KMS-11 (cell line): ENCODE data around the gene MTREX.
"Not testable (repeated sequence)": the region's sequence is repeated elsewhere in the genome, so short reads cannot be mapped to it uniquely, and the experiment has no call there.

Experiments
- H2AFZ ChIP-seq: fragments of 200-600 bp; sonication (generic); 2 replicates; pipeline ENCODE4 v1.6.1; 2016; ENCODE audit warnings: antibody characterized with exemption, mixed run types, low read depth
- H3K27ac ChIP-seq: fragments of 200-600 bp; sonication (generic); 2 replicates; pipeline ENCODE4 v1.6.1; 2016; ENCODE audit warnings: mild to moderate bottlenecking, mixed run types
- H3K27me3 ChIP-seq: fragments of 200-600 bp; sonication (generic); 2 replicates; pipeline ENCODE4 v1.6.1; 2017; ENCODE audit warnings: mild to moderate bottlenecking, low read depth, mixed run types, moderate library complexity; ENCODE audit not compliant: insufficient read depth
- H3K36me3 ChIP-seq: fragments of 200-600 bp; sonication (generic); 2 replicates; pipeline ENCODE4 v1.6.1; 2017; ENCODE audit warnings: mild to moderate bottlenecking, mixed run types; ENCODE audit not compliant: insufficient read depth
- H3K4me1 ChIP-seq: fragments of 200-600 bp; sonication (generic); 2 replicates; pipeline ENCODE4 v1.6.1; 2016; ENCODE audit warnings: mild to moderate bottlenecking, low read depth, mixed run types; ENCODE audit not compliant: poor library complexity, severe bottlenecking
- H3K4me2 ChIP-seq: fragments of 200-600 bp; sonication (generic); 2 replicates; pipeline ENCODE4 v1.7.0; 2016; ENCODE audit warnings: mild to moderate bottlenecking, mixed run types
- H3K4me3 ChIP-seq: fragments of 200-600 bp; sonication (generic); IDR thresholded peaks from 2 replicates; pipeline ENCODE4 v1.6.1; 2017; ENCODE audit warnings: low read depth, low read length, mixed read lengths; ENCODE audit not compliant: insufficient read depth
- H3K79me2 ChIP-seq: fragments of 200-600 bp; sonication (generic); 2 replicates; pipeline ENCODE4 v1.6.1; 2016; ENCODE audit warnings: low read depth, mixed run types; ENCODE audit not compliant: insufficient read depth
- H3K9ac ChIP-seq: fragments of 200-600 bp; sonication (generic); 2 replicates; pipeline ENCODE4 v1.6.1; 2016; ENCODE audit warnings: mild to moderate bottlenecking, mixed run types
- H4K20me1 ChIP-seq: fragments of 200-600 bp; sonication (generic); 2 replicates; pipeline ENCODE4 v1.6.1; 2016; ENCODE audit warnings: mild to moderate bottlenecking, mixed run types; ENCODE audit not compliant: insufficient read depth
- CTCF ChIP-seq: fragments of 200-600 bp; sonication (generic); conservative IDR thresholded peaks from 2 replicates; pipeline ENCODE4 v1.6.1; 2017; ENCODE audit warnings: low read depth, mild to moderate bottlenecking, antibody characterized with exemption, low read length, moderate library complexity, mixed read lengths

MTREX gene

GRCh38 chr5:55316837-55317236 lies 9.0 kb downstream of the MTREX start:
- Histone ChIP-seq H3K4me1 (peaks cover 31% of the 10 kb centered on the region), H3K27me3 (no peaks in the 10 kb centered on the region), H3K79me2 (peaks cover 94% of the 10 kb centered on the region), H3K4me3 (no peak overlapping the region), H2AFZ (no peak overlapping the region), H3K36me3 (0 out of 2 replicates have a peak, but pooled peaks cover 2% of the 10 kb centered on the region), H4K20me1 (0 out of 2 replicates have a peak, but pooled peaks cover 22% of the 10 kb centered on the region), H3K27ac (no peak overlapping the region), H3K9ac (no peak overlapping the region), H3K4me2 (no peak overlapping the region)
- no peak for TF ChIP-seq CTCF

- Histone ChIP-seq H3K79me2 (peaks cover 93% of the 10 kb centered on the region), H4K20me1 (0 out of 2 replicates have a peak, but pooled peaks cover 12% of the 10 kb centered on the region), H3K4me1 (peaks cover 20% of the 10 kb centered on the region)
- not testable (repeated sequence) for H3K9ac ChIP-seq, H2AFZ ChIP-seq, H3K4me2 ChIP-seq, H3K4me3 ChIP-seq, H3K27me3 ChIP-seq, H3K27ac ChIP-seq, H3K36me3 ChIP-seq
Observed at GRCh38 chr5:55318237-55318636, 10.4 kb downstream of the MTREX start.

- no peak overlapping the region for H3K4me2 ChIP-seq
- no peak overlapping the region for H2AFZ ChIP-seq
- peaks cover 8% of the 10 kb centered on the region for H3K4me1 ChIP-seq
- H4K20me1 ChIP-seq = 0 out of 2 replicates have a peak, but pooled peaks cover 5% of the 10 kb centered on the region
- H3K9ac ChIP-seq = no peak overlapping the region
- no peaks in the 10 kb centered on the region for H3K36me3 ChIP-seq
- TF ChIP-seq CTCF = no peak
- peaks cover 88% of the 10 kb centered on the region for H3K79me2 ChIP-seq
- no peak overlapping the region for H3K27ac ChIP-seq
- no peaks in the 10 kb centered on the region for H3K27me3 ChIP-seq
- H3K4me3 ChIP-seq = no peak overlapping the region
Observed at GRCh38 chr5:55319491-55319890, 11.7 kb downstream of the MTREX start.

GRCh38 chr5:55320571-55320970 lies 12.8 kb downstream of the MTREX start:
- H3K4me2 ChIP-seq = no peak overlapping the region
- no peak overlapping the region for H3K27ac ChIP-seq

More at GRCh38 chr5:55320571-55320970, 12.8 kb downstream of the MTREX start:
- Histone ChIP-seq H3K79me2 (peaks cover 77% of the 10 kb centered on the region), H3K36me3 (no peaks in the 10 kb centered on the region), H2AFZ (no peak overlapping the region), H4K20me1 (no peaks in the 10 kb centered on the region), H3K9ac (no peak overlapping the region), H3K27me3 (no peaks in the 10 kb centered on the region), H3K4me1 (peaks cover 9% of the 10 kb centered on the region), H3K4me3 (no peak overlapping the region)
- no peak for TF ChIP-seq CTCF
